DMS 273 treated with DMSO at 0.1 percent for 48 hours (cell line): ENCODE measurements around the gene ATRIP.

Experiments used
- DNase-seq: peaks from one replicate; lab custom pipeline; 2025; lab: John Stamatoyannopoulos, UW

Gene ATRIP

DNA sequence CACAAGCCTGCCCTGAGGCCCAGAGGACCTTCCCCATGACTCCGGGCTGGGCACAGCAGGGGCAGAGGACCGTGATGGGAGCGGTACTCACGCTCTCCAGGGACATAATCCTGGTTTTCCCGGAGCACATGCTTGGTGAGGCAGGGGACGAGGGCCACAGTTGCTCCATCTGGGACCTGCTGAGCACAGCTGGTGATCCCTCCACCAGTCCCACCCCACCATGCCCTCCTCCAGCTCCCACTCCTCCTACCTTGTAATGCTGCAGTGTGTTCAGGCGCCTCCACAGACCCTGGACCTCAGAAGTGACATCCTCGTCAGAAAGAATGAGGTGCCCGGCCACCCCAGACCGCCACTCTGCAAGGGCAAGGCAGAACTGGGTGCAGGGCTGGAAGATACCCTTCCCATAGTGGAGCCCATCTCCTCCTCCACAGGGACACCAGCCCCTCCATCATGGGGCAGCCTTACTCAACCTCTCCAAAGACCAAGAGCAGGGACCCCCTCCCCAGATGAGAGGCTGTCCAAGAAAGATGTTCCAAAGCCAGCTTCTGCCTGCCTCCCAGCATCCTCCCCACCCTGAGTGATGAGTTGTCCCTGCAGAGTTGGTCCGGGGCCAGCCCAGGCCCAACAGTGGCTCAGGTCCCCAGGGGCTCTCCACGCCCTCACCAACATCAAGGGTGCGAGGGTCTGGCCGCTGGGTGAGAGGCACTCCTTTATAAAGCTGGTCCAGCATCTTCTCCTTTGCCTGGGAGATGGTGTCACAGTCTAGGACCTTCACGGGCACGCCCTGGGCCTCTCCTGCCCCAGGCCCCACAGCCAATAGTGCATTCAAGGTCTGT lies 36.1 kb upstream of the ATRIP start:
- DNase-seq: no peak

DNA sequence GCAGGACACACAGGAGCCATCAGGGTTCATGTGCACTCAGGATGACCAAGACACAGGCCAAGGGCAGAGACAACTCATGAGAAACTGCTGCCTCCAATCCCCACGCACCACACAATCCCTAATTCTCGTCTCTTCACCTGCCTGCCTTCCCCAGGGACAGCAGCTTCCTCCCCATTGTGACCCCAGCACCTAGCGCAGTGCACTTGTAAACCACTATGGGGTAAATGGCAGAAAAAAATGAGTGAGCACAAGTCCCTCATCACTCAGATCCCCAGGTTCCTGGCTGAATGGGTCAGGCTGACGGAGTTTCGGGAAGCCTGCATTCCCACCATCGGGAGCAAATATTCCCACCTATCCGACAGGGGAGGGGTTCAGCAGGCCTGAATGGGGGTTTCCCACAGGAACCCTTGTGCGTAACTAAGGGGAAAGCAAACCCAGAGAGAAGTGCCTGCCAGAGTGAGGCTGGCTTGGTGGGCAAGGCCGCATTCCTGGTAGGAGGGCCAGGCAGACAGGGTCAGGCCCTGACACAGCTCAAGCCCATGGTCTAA lies 35.4 kb upstream of the ATRIP start:
- DNase-seq: no peak

DNA sequence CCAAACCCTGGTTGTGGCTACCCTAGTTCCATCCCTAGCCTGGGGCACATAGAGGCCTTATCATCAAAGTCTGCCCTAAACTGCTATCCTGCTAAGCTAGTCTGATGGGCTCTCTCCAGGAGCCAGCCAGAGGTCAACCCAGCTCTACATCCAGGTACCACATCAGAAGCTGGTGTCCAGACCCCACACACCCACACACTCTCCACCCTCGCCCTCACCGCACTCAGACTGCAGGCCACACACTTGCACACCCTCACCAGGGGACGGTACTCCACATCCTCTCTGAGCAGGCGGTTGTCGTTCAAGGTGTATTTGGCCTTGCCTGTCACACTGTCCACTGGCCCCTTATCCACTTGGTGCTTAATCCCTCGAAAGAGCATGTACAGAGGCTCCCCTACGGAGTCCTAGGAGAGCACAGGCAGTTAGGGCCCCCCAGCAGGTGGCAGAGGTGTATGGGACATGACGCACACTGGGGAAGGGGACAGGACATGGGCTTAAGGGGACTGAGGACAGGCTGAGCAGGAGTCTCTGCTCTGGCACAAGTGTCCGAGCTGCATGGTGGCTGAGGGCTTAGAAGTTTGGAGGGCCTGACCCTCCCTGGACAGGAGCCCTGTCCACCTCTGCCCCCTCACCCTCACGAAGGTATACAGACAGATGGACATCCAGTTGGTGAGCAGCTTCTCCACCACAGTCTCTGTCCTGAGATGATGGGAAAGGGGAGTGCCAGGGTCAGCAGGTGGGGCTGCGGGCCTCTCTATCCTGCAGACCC lies 34.7 kb upstream of the ATRIP start:
- DNase-seq: no peak

DNA sequence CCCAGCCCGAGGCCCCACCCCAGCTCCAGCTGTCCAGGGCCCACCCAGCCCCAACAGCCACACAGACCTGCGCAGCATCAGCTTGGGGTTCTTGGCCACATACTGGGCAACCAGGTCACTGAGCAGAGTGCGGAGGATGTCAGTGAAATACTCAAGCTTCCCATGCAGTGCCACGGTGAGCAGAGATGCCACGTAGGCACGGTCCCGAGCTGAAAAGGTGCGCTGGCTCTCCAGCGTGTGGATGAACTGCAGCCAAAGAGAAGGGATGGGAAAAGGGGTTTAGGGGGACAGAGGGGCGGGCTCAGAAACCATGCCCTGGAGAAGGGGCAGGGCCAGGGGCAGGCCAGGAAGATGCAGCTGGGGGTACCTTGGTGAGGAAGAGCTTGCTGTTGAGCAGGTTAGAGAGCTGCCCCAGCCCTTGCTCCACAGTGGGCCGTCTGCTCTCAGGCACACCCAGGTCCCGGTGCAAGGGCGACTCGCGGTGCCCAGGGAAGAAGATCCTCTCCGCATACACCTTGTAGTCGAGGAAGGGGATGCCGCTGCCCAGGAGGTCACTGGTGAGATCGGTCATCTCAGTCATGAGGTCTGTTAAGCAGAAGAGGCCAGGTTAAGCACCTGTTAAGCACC lies 34.0 kb upstream of the ATRIP start:
- no peak for DNase-seq

DNA sequence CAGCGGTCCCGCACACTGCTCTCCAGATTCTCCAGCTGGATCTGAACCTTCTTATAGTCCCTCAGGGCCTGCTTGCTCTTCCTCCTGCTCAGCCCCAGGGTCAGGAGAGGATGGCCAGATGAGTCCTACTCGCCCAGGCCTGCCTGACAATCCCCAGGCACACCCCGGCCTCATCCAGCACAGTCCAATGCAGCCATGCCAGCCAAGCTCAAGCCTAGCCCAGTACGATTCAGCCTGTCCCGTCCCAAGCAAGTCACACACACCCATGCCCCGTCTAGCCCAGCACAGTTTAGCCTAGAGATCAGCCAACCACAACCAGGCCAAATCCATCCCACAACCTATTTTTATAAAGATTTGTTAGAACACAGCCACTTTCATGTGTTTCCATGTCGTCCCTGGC lies 33.5 kb upstream of the ATRIP start:
- no peak for DNase-seq

DNA sequence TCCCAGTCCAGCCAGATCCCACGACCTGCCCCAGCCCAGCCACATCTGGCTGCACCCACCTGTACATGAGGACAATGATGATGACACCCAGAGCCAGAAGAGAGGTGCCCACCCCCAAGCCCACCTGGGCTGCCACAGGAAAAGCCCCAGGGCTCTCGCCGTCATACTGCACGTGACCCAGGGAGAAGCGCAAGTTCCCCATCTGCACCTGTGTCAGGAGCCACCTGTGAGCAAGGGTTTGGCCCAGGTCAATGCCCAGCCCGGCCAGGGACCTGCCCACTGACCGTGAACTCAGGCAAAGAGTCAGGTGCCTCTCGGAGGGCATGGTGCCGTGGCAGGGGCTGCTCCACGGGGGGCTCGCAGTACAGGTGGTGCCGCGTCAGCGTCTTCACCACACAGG lies 32.9 kb upstream of the ATRIP start:
- DNase-seq: no peak

DNA sequence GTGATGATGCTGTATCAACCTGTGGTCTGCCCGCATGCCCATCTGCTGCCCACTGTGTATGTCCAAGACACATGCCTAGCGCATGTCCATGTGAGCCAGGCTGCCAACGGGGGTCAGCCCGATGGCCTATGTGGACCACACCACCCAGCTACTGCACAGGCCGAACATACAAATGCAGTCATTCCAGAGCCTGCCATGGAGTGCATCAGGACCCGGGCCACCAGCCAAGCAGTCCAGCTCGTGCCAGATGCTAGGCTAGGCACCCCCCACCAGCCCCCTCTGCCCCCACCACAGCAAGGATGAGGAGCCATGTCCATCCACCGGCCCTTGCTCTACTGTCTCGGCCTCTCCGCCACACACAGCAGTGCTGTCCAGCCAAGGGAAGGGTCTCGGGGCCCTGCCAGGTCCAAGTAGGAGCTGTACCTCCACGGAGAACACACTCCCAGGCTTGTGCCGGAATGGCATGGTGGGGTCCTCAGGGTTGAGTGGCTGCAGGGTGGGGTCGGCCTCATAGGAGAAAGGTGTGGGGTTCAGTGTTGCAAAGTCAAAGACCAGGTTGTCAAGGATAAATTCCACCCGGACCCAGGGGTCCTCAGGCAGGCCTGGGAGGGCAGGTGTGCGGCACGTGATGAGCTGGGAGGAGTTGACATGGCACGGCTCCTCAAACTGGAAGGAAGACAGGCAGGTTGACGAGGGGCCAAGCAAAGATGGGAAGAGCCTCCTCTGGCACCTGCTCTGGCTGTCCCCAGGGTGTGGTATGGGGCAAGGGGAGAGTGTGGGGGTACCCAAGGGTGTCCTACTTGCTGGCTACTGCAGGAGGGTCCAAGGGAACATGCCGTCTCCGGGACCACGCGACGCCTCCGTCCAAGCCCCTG lies 31.9 kb upstream of the ATRIP start:
- DNase-seq: no peak

DNA sequence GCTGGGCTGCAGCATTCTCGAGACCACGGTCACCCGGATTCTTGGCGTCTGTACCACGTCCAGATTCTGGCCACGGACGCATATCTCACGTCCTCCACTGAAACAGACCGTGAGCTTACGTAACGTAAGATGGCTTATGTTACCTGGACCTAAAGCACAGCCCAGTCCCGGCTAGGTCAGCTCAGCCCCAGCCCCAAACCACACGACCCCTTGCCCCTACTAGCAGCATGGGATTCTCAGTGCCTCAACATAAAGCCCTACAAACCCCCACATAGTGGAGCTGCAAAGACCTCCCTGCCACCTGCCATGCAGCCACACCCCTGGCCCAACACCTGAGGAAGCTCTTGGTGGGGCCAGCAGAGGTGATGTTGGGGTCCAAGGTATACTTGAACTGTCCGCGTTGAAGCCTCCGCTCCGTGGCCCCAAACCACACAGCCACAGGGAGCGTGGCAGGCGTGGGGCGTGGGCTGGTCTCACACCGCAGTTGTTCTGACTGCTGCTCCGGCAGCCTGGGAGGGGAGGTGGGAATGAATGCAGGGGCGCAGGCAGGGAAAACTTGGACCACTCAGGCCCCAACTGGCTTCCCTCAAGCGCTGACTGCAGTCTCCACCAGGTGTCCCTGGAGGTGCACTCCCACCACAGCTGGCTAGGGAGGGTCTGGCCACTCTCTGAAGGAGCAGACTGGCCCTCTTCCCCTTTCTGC lies 31.1 kb upstream of the ATRIP start:
- no peak for DNase-seq

DNA sequence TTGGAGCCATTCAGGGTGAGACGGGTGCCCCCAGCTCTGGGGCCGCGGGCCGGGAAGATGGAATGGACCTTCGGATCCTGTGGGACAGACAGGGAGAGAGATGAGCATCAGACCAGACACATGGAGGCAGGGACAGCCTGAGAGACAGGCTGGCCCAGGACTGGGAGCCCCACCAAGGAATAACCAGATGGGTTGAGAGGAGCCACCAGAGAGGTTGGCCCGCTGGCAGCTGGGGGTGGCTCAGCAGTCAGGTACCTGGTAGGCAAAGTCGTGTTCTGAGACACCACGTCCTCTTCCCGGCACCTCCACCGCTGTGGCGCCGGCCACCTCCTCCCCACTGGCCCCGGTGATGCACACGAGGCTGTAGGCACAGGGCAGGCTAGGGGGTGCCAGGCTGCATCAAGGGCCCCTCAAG lies 30.4 kb upstream of the ATRIP start:
- DNase-seq: no peak

DNA sequence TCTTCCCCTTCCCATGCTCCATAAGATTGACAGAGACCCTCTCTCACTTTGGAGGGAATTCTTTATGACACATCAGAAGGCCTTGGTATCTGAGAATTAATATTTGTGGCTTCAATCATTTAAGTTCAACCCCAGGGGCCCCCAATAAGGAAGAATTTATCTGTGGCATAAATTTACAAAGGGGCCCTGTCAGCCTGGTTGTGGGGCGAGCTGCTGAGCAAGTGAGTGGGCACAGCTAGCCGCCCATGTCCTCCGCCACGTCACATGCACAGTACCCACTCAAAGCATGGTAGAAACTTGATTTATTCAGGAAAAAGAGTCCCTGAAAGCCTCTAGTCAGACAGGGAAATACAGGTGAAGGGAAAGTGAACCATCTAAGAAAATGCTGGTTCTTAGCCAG lies 30.0 kb upstream of the ATRIP start:
- DNase-seq: no peak

DNA sequence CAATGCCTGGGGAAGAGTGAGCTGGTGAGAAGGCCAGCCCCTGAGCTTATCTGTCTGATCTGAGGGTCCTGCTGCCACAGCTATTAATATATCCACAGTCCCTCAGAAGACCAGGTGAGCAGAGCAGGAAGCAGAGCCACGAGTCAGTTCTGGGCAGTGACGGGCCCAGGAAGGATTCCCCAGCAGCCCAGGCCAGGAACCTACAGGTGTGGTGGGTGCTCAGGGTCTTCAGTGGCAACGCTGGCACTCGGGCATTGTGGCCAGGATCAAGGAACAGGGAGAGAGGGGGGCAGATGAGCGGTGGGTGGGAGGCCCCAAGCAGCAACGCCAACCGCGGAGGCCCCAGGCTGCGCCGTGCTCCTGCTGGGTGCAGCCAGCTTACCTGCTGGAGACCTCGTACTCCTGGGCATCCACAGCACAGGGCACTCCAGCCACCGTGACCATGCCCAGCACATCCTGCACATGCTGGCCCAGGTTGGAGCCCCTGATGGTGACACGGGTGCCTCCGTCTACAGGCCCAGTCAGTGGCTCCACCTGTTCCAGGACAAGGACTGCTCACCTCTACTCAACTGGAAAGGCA lies 28.9 kb upstream of the ATRIP start:
- no peak for DNase-seq

DNA sequence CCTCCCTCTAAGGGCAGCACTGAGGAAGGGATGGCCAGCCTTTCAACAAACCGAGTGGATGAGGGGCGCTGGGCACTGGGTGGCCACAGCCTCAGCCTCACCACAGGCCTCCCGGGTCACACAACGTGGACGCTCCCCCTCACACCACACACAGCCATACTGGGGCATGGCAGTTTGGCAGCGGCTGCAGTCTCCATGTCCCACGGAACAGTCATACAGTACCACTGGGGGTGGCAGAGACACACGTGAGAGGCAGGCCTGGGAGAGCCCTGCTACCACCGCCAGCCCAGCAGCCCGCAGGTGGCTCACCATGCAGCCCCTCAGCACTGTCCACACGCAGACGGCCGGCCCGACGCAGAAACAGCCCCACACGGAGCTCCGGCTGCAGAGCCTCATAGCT lies 28.4 kb upstream of the ATRIP start:
- no peak for DNase-seq

DNA sequence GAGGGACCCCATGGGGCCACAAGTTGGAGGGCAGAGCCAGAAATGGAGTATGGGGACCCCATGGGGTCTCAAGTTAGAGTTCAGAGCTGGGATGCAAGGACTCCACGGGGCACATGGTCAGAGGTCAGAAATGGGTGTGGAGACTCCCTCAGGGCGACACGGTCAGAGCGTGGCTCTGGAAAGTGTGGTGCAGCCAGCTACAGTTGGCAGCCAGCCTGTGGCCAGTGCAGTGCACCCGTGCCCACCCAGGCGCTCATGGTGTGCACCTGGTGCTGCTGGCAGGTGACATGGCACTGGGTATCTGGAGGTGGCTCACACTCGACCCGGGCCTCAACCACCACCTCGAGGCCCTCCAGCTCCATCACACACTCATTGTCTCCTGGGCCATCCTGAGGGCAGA lies 27.9 kb upstream of the ATRIP start:
- DNase-seq: no peak

DNA sequence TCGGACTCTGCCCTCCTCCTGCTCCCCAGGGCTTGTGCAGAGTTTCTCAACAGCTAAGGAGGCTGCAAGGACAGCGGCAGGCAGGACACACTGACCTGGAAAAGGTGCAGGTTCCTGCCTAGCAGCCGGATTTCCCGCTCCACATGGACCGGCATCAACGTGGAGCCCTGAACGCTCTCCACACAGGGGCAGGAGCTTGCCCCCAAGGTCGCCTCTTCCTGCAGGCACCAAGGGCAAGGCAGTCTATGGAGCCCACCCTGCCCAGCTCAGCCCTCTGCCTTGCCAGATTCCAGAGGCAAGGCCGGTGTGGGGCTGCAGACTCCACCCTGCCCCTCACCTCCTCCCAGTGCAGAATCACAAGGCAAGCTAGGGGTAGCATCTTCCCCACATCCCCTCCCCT lies 27.4 kb upstream of the ATRIP start:
- no peak for DNase-seq

DNA sequence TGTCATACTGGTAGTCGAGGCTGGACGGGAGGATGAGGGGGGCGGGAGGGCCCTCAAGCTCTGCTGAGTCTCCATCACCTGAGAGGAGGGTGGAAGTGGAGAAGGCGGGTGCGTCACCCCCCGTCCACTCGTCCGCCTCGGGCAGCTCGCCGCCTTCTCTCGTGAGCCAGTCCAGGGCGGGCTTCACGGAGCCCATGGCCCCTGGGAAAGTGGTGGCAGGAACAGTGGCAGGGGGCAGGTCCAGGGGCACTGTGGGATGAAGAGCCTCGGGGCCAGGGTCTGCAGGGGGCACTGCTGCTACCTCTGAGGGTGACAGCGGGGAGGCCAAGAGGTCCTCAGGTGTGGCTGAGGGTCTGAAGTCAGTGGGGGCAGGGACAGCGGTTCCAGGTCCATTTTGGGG lies 26.9 kb upstream of the ATRIP start:
- no peak for DNase-seq

DNA sequence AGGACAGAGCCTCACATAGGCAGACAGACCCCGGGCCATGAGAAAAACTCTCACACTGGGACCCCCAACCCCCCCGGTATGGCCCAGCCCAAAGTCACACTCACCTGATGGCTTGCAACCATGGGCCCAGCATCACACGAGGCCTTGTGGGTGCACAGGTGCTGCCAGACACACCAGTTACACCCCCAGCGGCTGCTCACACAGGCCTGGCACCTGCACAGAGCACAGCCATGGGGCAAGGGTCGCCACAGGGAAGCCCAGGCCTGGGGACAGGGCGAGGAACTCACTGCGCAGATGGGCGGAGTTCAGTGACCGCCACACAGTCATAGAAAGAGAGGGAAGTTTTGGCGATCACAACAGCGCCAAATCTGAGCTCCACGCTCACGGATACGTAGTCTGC lies 26.0 kb upstream of the ATRIP start:
- no peak for DNase-seq

DNA sequence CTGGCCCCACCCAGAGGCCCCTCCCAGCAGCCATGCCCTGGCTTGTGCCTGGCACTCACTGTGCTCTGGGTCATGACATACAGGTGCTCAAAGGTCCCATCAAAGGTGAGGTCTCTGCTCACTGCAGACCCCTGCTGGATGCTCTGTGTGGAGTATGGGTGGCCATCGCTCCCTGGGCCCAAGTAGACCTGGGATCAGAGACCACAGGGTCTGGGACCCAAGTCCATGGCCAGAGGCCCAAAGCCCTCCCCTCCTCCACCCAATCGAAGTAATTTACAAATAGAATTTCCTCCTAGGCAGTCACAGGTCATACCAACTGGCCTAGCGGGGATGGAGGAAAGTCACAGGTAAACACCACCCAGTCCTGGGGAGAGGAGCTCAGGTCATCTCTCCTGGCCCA lies 24.3 kb upstream of the ATRIP start:
- DNase-seq: no peak

DNA sequence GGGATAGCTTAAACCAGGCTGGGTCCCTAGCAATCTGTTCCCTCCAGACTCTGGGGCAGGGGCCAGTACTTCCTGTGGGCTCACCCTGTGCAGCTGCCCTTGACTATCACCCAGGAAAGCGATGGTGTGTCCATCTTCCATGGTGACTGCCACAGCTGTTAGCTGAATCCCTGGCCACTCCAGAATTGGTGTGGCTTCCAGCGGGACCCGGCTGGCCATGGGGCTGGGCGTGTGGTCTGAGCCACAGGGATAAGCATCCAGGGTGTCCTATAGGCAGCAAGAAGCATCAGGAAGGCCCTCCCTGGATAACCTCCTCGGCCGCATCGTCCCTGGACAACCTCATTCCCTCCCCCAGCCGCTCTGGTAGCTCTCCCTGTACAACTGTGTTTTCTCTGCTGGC lies 23.9 kb upstream of the ATRIP start:
- DNase-seq: no peak

DNA sequence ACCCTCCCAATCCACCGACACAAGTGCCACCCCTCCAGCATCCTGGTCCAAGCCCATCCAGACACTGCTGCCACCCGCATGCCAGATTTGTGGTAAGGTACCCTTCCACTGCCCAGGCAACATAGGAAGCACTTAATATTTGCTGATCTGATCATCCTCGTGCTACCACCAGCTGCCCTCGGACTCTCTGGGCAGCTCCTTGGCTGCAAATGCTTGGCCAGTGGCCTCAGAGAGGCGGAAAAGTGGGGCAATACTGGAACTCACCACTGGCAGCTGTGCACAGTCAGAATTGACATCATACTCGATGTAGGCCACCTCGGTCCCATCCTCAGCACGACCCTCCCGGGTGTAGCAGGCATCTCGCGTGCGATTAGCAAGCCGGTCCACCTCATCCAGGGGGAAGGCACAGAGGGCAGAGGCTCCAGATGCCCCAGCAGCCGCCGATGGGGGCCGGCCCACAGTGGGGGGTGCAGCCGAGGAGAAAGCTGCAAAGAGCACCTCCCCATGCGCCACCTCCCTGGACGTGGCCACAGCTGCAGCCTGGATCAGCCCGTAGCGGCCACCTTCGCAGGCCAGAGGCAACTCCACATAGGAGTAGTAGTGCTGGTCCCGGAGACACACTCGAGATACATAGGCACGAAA lies 23.2 kb upstream of the ATRIP start:
- no peak for DNase-seq
